Mesenchymal stem cell (in vitro differentiated cells and primary cell): ENCODE data around the gene WAPL.

Experiments used
- DNase-seq: peaks from one replicate; pipeline ENCODE4 v3.0.0-alpha.2; 2013
- H2AFZ ChIP-seq: one replicate; pipeline ENCODE4 v1.6.1; 2013; ENCODE audit warnings: low read depth, mild to moderate bottlenecking, control low read depth, inconsistent platforms, low read length, moderate library complexity
- H2AK5ac ChIP-seq: 2 replicates; pipeline ENCODE4 v1.6.1; 2013; ENCODE audit warnings: low read length, moderate library complexity, mild to moderate bottlenecking, inconsistent platforms; ENCODE audit not compliant: severe bottlenecking
- H2BK120ac ChIP-seq: one replicate; pipeline ENCODE4 v1.6.1; 2013; ENCODE audit warnings: low read depth, mild to moderate bottlenecking, inconsistent platforms, low read length, moderate library complexity
- H2BK12ac ChIP-seq, 2 experiments: one replicate each; pipeline ENCODE4 v1.6.1; 2013; ENCODE audit warnings: inconsistent platforms in 2 of 2, low read length in 2 of 2, mild to moderate bottlenecking in 2 of 2, moderate library complexity in 2 of 2, control low read depth in 1 of 2
- H2BK15ac ChIP-seq: one replicate; pipeline ENCODE4 v1.6.1; 2013; ENCODE audit warnings: mild to moderate bottlenecking, low read depth, inconsistent platforms; ENCODE audit not compliant: poor library complexity, severe bottlenecking
- H2BK5ac ChIP-seq: 2 replicates; pipeline ENCODE4 v1.6.1; 2013; ENCODE audit warnings: low read depth, mild to moderate bottlenecking, low read length, control low read depth, inconsistent platforms; ENCODE audit not compliant: poor library complexity, severe bottlenecking
- H3K14ac ChIP-seq, 2 experiments: one replicate each; pipeline ENCODE4 v1.6.1; 2013; ENCODE audit warnings: inconsistent platforms in 2 of 2, low read length in 2 of 2, control low read depth in 1 of 2, mild to moderate bottlenecking in 1 of 2, moderate library complexity in 1 of 2
- H3K18ac ChIP-seq, 2 experiments: one replicate each; pipeline ENCODE4 v1.6.1; 2013; ENCODE audit warnings: inconsistent platforms in 2 of 2, low read length in 2 of 2, control low read depth in 1 of 2, low read depth in 1 of 2, mild to moderate bottlenecking in 1 of 2
- H3K23ac ChIP-seq, 2 experiments: one replicate each; pipeline ENCODE4 v1.6.1; 2013; ENCODE audit warnings: inconsistent platforms in 2 of 2, low read length in 2 of 2, mild to moderate bottlenecking in 2 of 2, moderate library complexity in 2 of 2, control low read depth in 1 of 2
- H3K27ac ChIP-seq: 2 replicates; pipeline ENCODE4 v1.5.1; 2013; ENCODE audit warnings: mild to moderate bottlenecking, moderate library complexity, low read length, control low read depth, inconsistent platforms; ENCODE audit not compliant: poor library complexity, severe bottlenecking
- H3K27me3 ChIP-seq, 2 experiments: 2 replicates each; pipeline versions ENCODE4 v1.6.1 to v1.7.0; 2013; ENCODE audit warnings: low read length in 2 of 2, mild to moderate bottlenecking in 2 of 2, moderate library complexity in 2 of 2, control low read depth in 1 of 2, inconsistent platforms in 1 of 2; ENCODE audit not compliant: control insufficient read depth in 1 of 2, insufficient read depth in 1 of 2
- H3K36me3 ChIP-seq, 2 experiments: 2 replicates each; pipeline versions ENCODE4 v1.6.1 to v1.7.0; 2013; ENCODE audit warnings: low read length in 2 of 2, control low read depth in 1 of 2, inconsistent platforms in 1 of 2, low read depth in 1 of 2, mild to moderate bottlenecking in 1 of 2; ENCODE audit not compliant: insufficient read depth in 2 of 2, control insufficient read depth in 1 of 2
- H3K4ac ChIP-seq, 2 experiments: one replicate each; pipeline ENCODE4 v1.6.1; 2013; ENCODE audit warnings: inconsistent platforms in 2 of 2, low read length in 2 of 2, mild to moderate bottlenecking in 2 of 2, moderate library complexity in 2 of 2, control low read depth in 1 of 2, low read depth in 1 of 2
- H3K4me1 ChIP-seq: 2 replicates; pipeline ENCODE4 v1.6.1; 2013; ENCODE audit warnings: low read depth, low read length, control low read depth; ENCODE audit not compliant: control insufficient read depth, insufficient read depth
- H3K4me2 ChIP-seq: 2 replicates; pipeline ENCODE4 v1.6.1; 2013; ENCODE audit warnings: low read length, mild to moderate bottlenecking, inconsistent platforms; ENCODE audit not compliant: poor library complexity, severe bottlenecking
- H3K4me3 ChIP-seq, 2 experiments: 2 replicates each; pipeline versions ENCODE4 v1.5.1 to v1.7.0; 2013; ENCODE audit warnings: low read length in 2 of 2, mild to moderate bottlenecking in 2 of 2, control low read depth in 1 of 2, low read depth in 1 of 2; ENCODE audit not compliant: insufficient read depth in 1 of 2
- H3K79me1 ChIP-seq: replicated peaks from 2 replicates; pipeline ENCODE4 v1.6.1; 2013; ENCODE audit warnings: mild to moderate bottlenecking, control low read depth, low read length, inconsistent platforms; ENCODE audit not compliant: poor library complexity, severe bottlenecking
- H3K9ac ChIP-seq: 2 replicates; pipeline ENCODE4 v1.7.0; 2013; ENCODE audit warnings: mild to moderate bottlenecking, low read length, moderate library complexity
- H3K9me3 ChIP-seq: 2 replicates; pipeline ENCODE4 v1.7.0; 2013; ENCODE audit warnings: mild to moderate bottlenecking, low read length; ENCODE audit not compliant: control insufficient read depth
- H4K8ac ChIP-seq: one replicate; pipeline ENCODE4 v1.6.1; 2013; ENCODE audit warnings: inconsistent platforms, mild to moderate bottlenecking, low read length, moderate library complexity
- H4K91ac ChIP-seq: one replicate; pipeline ENCODE4 v1.6.1; 2013; ENCODE audit warnings: mild to moderate bottlenecking, low read length, inconsistent platforms
- WGBS: methylation state at CpG from one replicate; pipeline ENCODE4 v1.1.7; 2013; ENCODE audit warnings: mixed read lengths; 5-methylcytosine and 5-hydroxymethylcytosine counted together

The WAPL gene

GRCh38 chr10:86553639-86554038 is 32.0 kb upstream of the WAPL start:
- Histone ChIP-seq H3K27ac (no peak overlapping the region), H2BK12ac (no peak overlapping the region), H3K9ac (no peak overlapping the region), H2BK5ac (no peak overlapping the region), H4K91ac (no peak overlapping the region), H3K4me1 (no peaks in the 10 kb centered on the region), H3K18ac (no peak overlapping the region), H3K4me2 (no peak overlapping the region), H2BK15ac (no peak overlapping the region), H4K8ac (no peak overlapping the region), H3K79me1 (no peaks in the 10 kb centered on the region), H3K36me3 (no peaks in the 10 kb centered on the region), H2AK5ac (no peak overlapping the region), H3K9me3 (peaks cover 11% of the 10 kb centered on the region), H2AFZ (no peak overlapping the region), H3K14ac (no peak overlapping the region), H3K4me3 (no peak overlapping the region), H3K4ac (no peak overlapping the region), H3K23ac (no peak overlapping the region), H2BK120ac (no peak overlapping the region), H3K27me3 (peaks cover 6% of the 10 kb centered on the region in 2 experiments)
- WGBS = 82% methylated on average over 3 of the region's 4 CpGs
- no peak for DNase-seq

- Histone ChIP-seq H3K23ac (no peak overlapping the region), H3K4ac (no peak overlapping the region), H2AK5ac (no peak overlapping the region), H3K36me3 (no peaks in the 10 kb centered on the region), H3K79me1 (no peaks in the 10 kb centered on the region), H3K27me3 (peaks cover 6% of the 10 kb centered on the region in 2 experiments), H3K14ac (no peak overlapping the region), H3K9me3 (peaks cover 14% of the 10 kb centered on the region), H4K8ac (no peak overlapping the region), H2BK12ac (no peak overlapping the region), H3K18ac (no peak overlapping the region), H3K9ac (no peak overlapping the region), H2BK120ac (no peak overlapping the region), H3K27ac (no peak overlapping the region), H3K4me1 (no peaks in the 10 kb centered on the region), H3K4me3 (no peak overlapping the region), H2BK15ac (no peak overlapping the region), H3K4me2 (no peak overlapping the region), H4K91ac (no peak overlapping the region), H2BK5ac (no peak overlapping the region), H2AFZ (no peak overlapping the region)
- no peak for DNase-seq
- WGBS = 83% methylated on average over 4 of the region's 5 CpGs
Measured at GRCh38 chr10:86553213-86553612, 31.6 kb upstream of the WAPL start.

GRCh38 chr10:86547296-86547695 is 25.7 kb upstream of the WAPL start:
- H4K8ac ChIP-seq = no peak overlapping the region

GRCh38 chr10:86545101-86545500 is 23.5 kb upstream of the WAPL start:
- Histone ChIP-seq H3K4me1 (no peaks in the 10 kb centered on the region), H3K27me3 (no peaks in the 10 kb centered on the region), H2BK12ac (no peak overlapping the region), H3K9me3 (peaks cover 14% of the 10 kb centered on the region), H3K23ac (no peak overlapping the region), H3K14ac (no peak overlapping the region), H3K4ac (no peak overlapping the region), H3K36me3 (no peaks in the 10 kb centered on the region), H2AFZ (no peak overlapping the region), H2AK5ac (no peak overlapping the region), H2BK15ac (no peak overlapping the region), H2BK120ac (no peak overlapping the region), H3K27ac (no peak overlapping the region), H3K18ac (no peak overlapping the region), H3K79me1 (no peaks in the 10 kb centered on the region), H3K4me2 (no peak overlapping the region), H3K9ac (no peak overlapping the region), H4K8ac (no peak overlapping the region), H3K4me3 (no peak overlapping the region), H2BK5ac (no peak overlapping the region), H4K91ac (no peak overlapping the region)
- WGBS = 86% methylated on average over 4 of the region's 4 CpGs
- no peak for DNase-seq

More at GRCh38 chr10:86547296-86547695, 25.7 kb upstream of the WAPL start:
- Histone ChIP-seq H3K4me1 (no peaks in the 10 kb centered on the region), H2AFZ (no peak overlapping the region), H3K27me3 (no peaks in the 10 kb centered on the region), H2BK12ac (no peak overlapping the region), H3K4me3 (no peak overlapping the region), H3K9me3 (peaks cover 17% of the 10 kb centered on the region), H3K36me3 (no peaks in the 10 kb centered on the region), H2BK5ac (no peak overlapping the region), H2BK15ac (no peak overlapping the region), H2AK5ac (no peak overlapping the region), H3K9ac (no peak overlapping the region), H3K79me1 (no peaks in the 10 kb centered on the region), H4K91ac (no peak overlapping the region), H3K23ac (no peak overlapping the region), H3K18ac (no peak overlapping the region), H2BK120ac (no peak overlapping the region), H3K14ac (no peak overlapping the region), H3K4ac (no peak overlapping the region), H3K27ac (no peak overlapping the region), H3K4me2 (no peak overlapping the region)
- DNase-seq = peak; percentile 65
- 83% methylated on average over 2 of the region's 2 CpGs for WGBS
